Measurements from ENCODE around the gene ZNF189.

GRCh38 chr9:101421653-101422065 is 23.0 kb downstream of the ZNF189 start:
- TF ChIP-seq CTCF (IDR thresholded peaks at IDR 0.05; ENCODE audit: borderline replicate concordance, extremely low read depth, low read length, poor library complexity, severe bottlenecking) (no peak), EZH2 (IDR thresholded peaks at IDR 0.05; ENCODE audit: borderline replicate concordance, low read depth, low read length, severe bottlenecking) (no peak)
